ENCODE results near the gene LRRC23.

DNA sequence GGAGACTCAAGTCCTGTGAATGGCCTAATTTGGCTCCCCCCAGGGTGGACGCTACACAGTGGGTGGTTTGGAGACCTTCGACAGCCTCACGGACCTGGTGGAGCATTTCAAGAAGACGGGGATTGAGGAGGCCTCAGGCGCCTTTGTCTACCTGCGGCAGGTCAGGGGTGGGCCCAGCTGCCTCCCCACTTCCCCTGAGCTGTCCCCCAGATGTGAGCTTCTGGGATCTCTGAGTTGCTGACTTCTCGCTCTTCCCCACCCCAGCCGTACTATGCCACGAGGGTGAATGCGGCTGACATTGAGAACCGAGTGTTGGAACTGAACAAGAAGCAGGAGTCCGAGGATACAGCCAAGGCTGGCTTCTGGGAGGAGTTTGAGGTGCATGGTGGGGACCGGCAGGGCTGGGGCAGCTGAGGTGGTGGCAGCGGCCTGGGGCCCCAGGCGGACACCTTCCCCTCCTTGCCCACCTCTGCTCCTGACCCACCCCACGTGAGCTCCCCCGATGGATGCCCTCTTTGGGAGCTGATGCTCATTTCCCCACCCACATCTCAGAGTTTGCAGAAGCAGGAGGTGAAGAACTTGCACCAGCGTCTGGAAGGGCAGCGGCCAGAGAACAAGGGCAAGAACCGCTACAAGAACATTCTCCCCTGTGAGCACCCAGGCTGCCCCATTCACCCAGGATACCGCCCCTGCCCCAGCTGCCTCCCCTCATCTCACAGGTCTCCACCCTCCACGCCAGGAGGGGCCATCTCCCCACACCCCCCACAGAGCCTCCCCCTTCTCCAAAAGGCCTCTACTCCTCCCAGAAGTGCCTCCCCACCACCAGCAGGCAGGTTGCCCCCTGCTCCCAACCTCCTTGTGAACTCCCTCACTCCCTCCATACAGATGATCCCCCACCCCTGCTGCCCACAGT lies 50.7 kb downstream of the LRRC23 start:
- no peak for TF ChIP-seq ZNF333 (CRISPR knock-in tag; IDR thresholded peaks at IDR 0.05; ENCODE audit: borderline replicate concordance)
- no peak for TF ChIP-seq BCL6 (CRISPR knock-in tag; IDR thresholded peaks at IDR 0.05)
- no peak for TF ChIP-seq ZNF24 (IDR thresholded peaks at IDR 0.05)
- TF ChIP-seq HDAC6 (IDR thresholded peaks at IDR 0.05; ENCODE audit: low read depth, low read length) = no peak
- TF ChIP-seq, protein P1, sequence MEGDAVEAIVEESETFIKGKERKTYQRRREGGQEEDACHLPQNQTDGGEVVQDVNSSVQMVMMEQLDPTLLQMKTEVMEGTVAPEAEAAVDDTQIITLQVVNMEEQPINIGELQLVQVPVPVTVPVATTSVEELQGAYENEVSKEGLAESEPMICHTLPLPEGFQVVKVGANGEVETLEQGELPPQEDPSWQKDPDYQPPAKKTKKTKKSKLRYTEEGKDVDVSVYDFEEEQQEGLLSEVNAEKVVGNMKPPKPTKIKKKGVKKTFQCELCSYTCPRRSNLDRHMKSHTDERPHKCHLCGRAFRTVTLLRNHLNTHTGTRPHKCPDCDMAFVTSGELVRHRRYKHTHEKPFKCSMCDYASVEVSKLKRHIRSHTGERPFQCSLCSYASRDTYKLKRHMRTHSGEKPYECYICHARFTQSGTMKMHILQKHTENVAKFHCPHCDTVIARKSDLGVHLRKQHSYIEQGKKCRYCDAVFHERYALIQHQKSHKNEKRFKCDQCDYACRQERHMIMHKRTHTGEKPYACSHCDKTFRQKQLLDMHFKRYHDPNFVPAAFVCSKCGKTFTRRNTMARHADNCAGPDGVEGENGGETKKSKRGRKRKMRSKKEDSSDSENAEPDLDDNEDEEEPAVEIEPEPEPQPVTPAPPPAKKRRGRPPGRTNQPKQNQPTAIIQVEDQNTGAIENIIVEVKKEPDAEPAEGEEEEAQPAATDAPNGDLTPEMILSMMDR (CRISPR knock-in tag; IDR thresholded peaks at IDR 0.05) = no peak
- no peak for TF ChIP-seq RFX5 (IDR thresholded peaks at IDR 0.05; ENCODE audit: low read depth, low read length)
